Bone marrow (tissue), 2 donors: ENCODE results near the gene GSDMA.

Source experiments
- DNase-seq, 2 donors: peaks; one replicate each; lab custom pipeline; 2025; lab: John Stamatoyannopoulos, UW

GSDMA gene

GRCh38 chr17:39962642-39963220 is at the start of gene GSDMA:
GSDMA (plus strand) TSS chr17:39963004; CDS start chr17:39965688, 2,684 bp downstream.
- DNase-seq, result no peak

- DNase-seq, result no peak
These were observed 48.8 kb upstream of the GSDMA start for GRCh38 chr17:39913989-39914388.

- no peak for DNase-seq
These were observed 47.2 kb upstream of the GSDMA start for GRCh38 chr17:39915559-39915958.

- DNase-seq, result no peak
These were observed 45.9 kb upstream of the GSDMA start for GRCh38 chr17:39916918-39917317.

- no peak for DNase-seq
These were observed 43.6 kb upstream of the GSDMA start for GRCh38 chr17:39919087-39919683.

- no peak for DNase-seq
These were observed 42.3 kb upstream of the GSDMA start for GRCh38 chr17:39920218-39921210.

GRCh38 chr17:39921323-39921722 is 41.5 kb upstream of the GSDMA start:
- no peak for DNase-seq

- no peak for DNase-seq
These were observed 40.8 kb upstream of the GSDMA start for GRCh38 chr17:39922006-39922405.

- no peak for DNase-seq
These were observed 39.6 kb upstream of the GSDMA start for GRCh38 chr17:39923230-39923629.

GRCh38 chr17:39923836-39924690 is 38.7 kb upstream of the GSDMA start:
- no peak for DNase-seq

GRCh38 chr17:39924691-39925055 is 38.1 kb upstream of the GSDMA start:
- DNase-seq, result no peak

GRCh38 chr17:39925282-39926134 is 37.3 kb upstream of the GSDMA start:
- no peak for DNase-seq

- DNase-seq, result no peak
These were observed 36.6 kb upstream of the GSDMA start for GRCh38 chr17:39926135-39926587.

- peak in 1 of 2 donors; percentile 12 for DNase-seq
These were observed 36.2 kb upstream of the GSDMA start for GRCh38 chr17:39926588-39927100.

GRCh38 chr17:39927101-39927928 is 35.5 kb upstream of the GSDMA start, which contains the start of the genes LRRC3C and ORMDL3:
LRRC3C (plus strand) TSS chr17:39927732; CDS start chr17:39941524, 13,792 bp downstream.
ORMDL3 (minus strand) TSS chr17:39927601; CDS start chr17:39924203, 3,398 bp downstream.
- DNase-seq, result peak; percentile 80 to 82

- no peak for DNase-seq
These were observed 34.6 kb upstream of the GSDMA start for GRCh38 chr17:39927929-39928857.

GRCh38 chr17:39928858-39929645 is 33.8 kb upstream of the GSDMA start:
- DNase-seq, result peak in 1 of 2 donors; percentile 92
